Measurements from ENCODE around the gene SCFD1. TPM values are rescaled to one million over a fixed set of nuclear protein-coding genes. Genes with fewer than 3 reads are reported as not detected.

The SCFD1 gene
- total RNA-seq, 2 experiments from 2014 or later, result 52.6 to 56.5 TPM

- Mint-ChIP-seq H3K9me3 (no peaks in the 10 kb centered on the region), H3K27ac (no peak overlapping the region), H3K27me3 (peaks cover 2% of the 10 kb centered on the region), H3K4me1 (ENCODE audit: low read depth) (no peaks in the 10 kb centered on the region), H3K4me3 (no peak overlapping the region), H3K36me3 (no peaks in the 10 kb centered on the region)
- ChIA-PET CTCF (interaction anchor here (1.0 kb wide), 1 partner anchor 122 kb away, joined by 3 read pairs; no protein-coding TSS in a partner anchor), POLR2A (no interaction called here)
- intact Hi-C loops (cut with micrococcal nuclease), result no loop called here
- no peak for DNase-seq
Observed at GRCh38 chr14:30751646-30752416, 129.7 kb downstream of the SCFD1 start.

GRCh38 chr14:30753452-30753851 lies 131.3 kb downstream of the SCFD1 start:
- intact Hi-C loops (cut with micrococcal nuclease), result no loop called here
- Mint-ChIP-seq H3K4me3 (no peak overlapping the region), H3K27me3 (peaks cover 5% of the 10 kb centered on the region), H3K36me3 (no peaks in the 10 kb centered on the region), H3K9me3 (no peaks in the 10 kb centered on the region), H3K4me1 (ENCODE audit: low read depth) (no peaks in the 10 kb centered on the region), H3K27ac (no peak overlapping the region)
- DNase-seq, result no peak
- CTCF ChIA-PET, result no interaction called here
- POLR2A ChIA-PET, result no interaction called here

- ChIA-PET CTCF (interaction anchor here (0.7 kb wide), 1 partner anchor 10 kb away, joined by 3 read pairs; no protein-coding TSS in a partner anchor), POLR2A (no interaction called here)
- Mint-ChIP-seq H3K36me3 (no peaks in the 10 kb centered on the region), H3K9me3 (no peaks in the 10 kb centered on the region), H3K4me3 (no peak overlapping the region), H3K27me3 (peaks cover 5% of the 10 kb centered on the region), H3K27ac (no peak overlapping the region), H3K4me1 (ENCODE audit: low read depth) (no peaks in the 10 kb centered on the region)
- no peak for DNase-seq
- intact Hi-C loops (cut with micrococcal nuclease), result no loop called here
Observed at GRCh38 chr14:30754778-30755177, 132.7 kb downstream of the SCFD1 start.

- Mint-ChIP-seq H3K4me1 (ENCODE audit: low read depth) (no peaks in the 10 kb centered on the region), H3K9me3 (peaks cover under 1% of the 10 kb centered on the region), H3K27me3 (peaks cover 5% of the 10 kb centered on the region), H3K36me3 (no peaks in the 10 kb centered on the region), H3K4me3 (no peak overlapping the region), H3K27ac (no peak overlapping the region)
- no peak for DNase-seq
- POLR2A ChIA-PET, result no interaction called here
- CTCF ChIA-PET, result no interaction called here
- intact Hi-C loops (cut with micrococcal nuclease), result no loop called here
Observed at GRCh38 chr14:30756594-30756993, 134.5 kb downstream of the SCFD1 start.

GRCh38 chr14:30757082-30757481 lies 135.0 kb downstream of the SCFD1 start:
- no peaks in the 10 kb centered on the region for H3K4me1 Mint-ChIP-seq (ENCODE audit: low read depth)
- no peak overlapping the region for H3K4me3 Mint-ChIP-seq
- ChIA-PET POLR2A (no interaction called here), CTCF (no interaction called here)
- H3K27ac Mint-ChIP-seq, result no peak overlapping the region
- intact Hi-C loops (cut with micrococcal nuclease), result no loop called here
- H3K9me3 Mint-ChIP-seq, result peaks cover 5% of the 10 kb centered on the region
- H3K36me3 Mint-ChIP-seq, result no peaks in the 10 kb centered on the region
- DNase-seq, result no peak
- H3K27me3 Mint-ChIP-seq, result peaks cover 6% of the 10 kb centered on the region

GRCh38 chr14:30759172-30760125 lies 137.3 kb downstream of the SCFD1 start:
- intact Hi-C loops (cut with micrococcal nuclease), result no loop called here
- no peak for DNase-seq
- Mint-ChIP-seq H3K36me3 (peaks cover 4% of the 10 kb centered on the region), H3K4me1 (ENCODE audit: low read depth) (no peaks in the 10 kb centered on the region), H3K9me3 (peaks cover 26% of the 10 kb centered on the region), H3K27ac (no peak overlapping the region), H3K27me3 (peaks cover 7% of the 10 kb centered on the region), H3K4me3 (no peak overlapping the region)
- ChIA-PET POLR2A (no interaction called here), CTCF (interaction anchor here (0.5 kb wide), 1 partner anchor 619 kb away, joined by 3 read pairs; no protein-coding TSS in a partner anchor)

GRCh38 chr14:30763891-30764290 lies 141.8 kb downstream of the SCFD1 start:
- Mint-ChIP-seq H3K36me3 (peaks cover 4% of the 10 kb centered on the region), H3K27ac (no peak overlapping the region), H3K9me3 (peaks cover 26% of the 10 kb centered on the region), H3K4me3 (no peak overlapping the region), H3K27me3 (peaks cover 6% of the 10 kb centered on the region), H3K4me1 (ENCODE audit: low read depth) (no peaks in the 10 kb centered on the region)
- ChIA-PET POLR2A (no interaction called here), CTCF (interaction anchor here (0.6 kb wide), 1 partner anchor 41 kb away, joined by 3 read pairs; no protein-coding TSS in a partner anchor)
- no peak for DNase-seq
- intact Hi-C loops (cut with micrococcal nuclease), result no loop called here

GRCh38 chr14:30767624-30768023 lies 145.5 kb downstream of the SCFD1 start:
- Mint-ChIP-seq H3K4me3 (no peak overlapping the region), H3K4me1 (ENCODE audit: low read depth) (no peaks in the 10 kb centered on the region), H3K27me3 (peaks cover 16% of the 10 kb centered on the region), H3K27ac (no peak overlapping the region), H3K36me3 (peaks cover 4% of the 10 kb centered on the region), H3K9me3 (peaks cover 16% of the 10 kb centered on the region)
- no peak for DNase-seq
- ChIA-PET POLR2A (no interaction called here), CTCF (no interaction called here)
- intact Hi-C loops (cut with micrococcal nuclease), result no loop called here

GRCh38 chr14:30768791-30769190 lies 146.7 kb downstream of the SCFD1 start:
- no peak overlapping the region for H3K27ac Mint-ChIP-seq
- peaks cover 16% of the 10 kb centered on the region for H3K27me3 Mint-ChIP-seq
- no peak for DNase-seq
- no peaks in the 10 kb centered on the region for H3K4me1 Mint-ChIP-seq (ENCODE audit: low read depth)
- H3K9me3 Mint-ChIP-seq, result peaks cover 6% of the 10 kb centered on the region
- no peak overlapping the region for H3K4me3 Mint-ChIP-seq
- POLR2A ChIA-PET, result no interaction called here
- CTCF ChIA-PET, result no interaction called here
- H3K36me3 Mint-ChIP-seq, result peaks cover under 1% of the 10 kb centered on the region
- intact Hi-C loops (cut with micrococcal nuclease), result no loop called here

- Mint-ChIP-seq H3K27me3 (peaks cover 16% of the 10 kb centered on the region), H3K4me1 (ENCODE audit: low read depth) (no peaks in the 10 kb centered on the region), H3K27ac (no peak overlapping the region), H3K36me3 (no peaks in the 10 kb centered on the region), H3K9me3 (no peaks in the 10 kb centered on the region), H3K4me3 (no peak overlapping the region)
- POLR2A ChIA-PET, result no interaction called here
- CTCF ChIA-PET, result no interaction called here
- no peak for DNase-seq
- intact Hi-C loops (cut with micrococcal nuclease), result no loop called here
Observed at GRCh38 chr14:30770376-30770775, 148.3 kb downstream of the SCFD1 start.

- intact Hi-C loops (cut with micrococcal nuclease), result no loop called here
- ChIA-PET POLR2A (no interaction called here), CTCF (no interaction called here)
- Mint-ChIP-seq H3K9me3 (no peaks in the 10 kb centered on the region), H3K4me1 (ENCODE audit: low read depth) (no peaks in the 10 kb centered on the region), H3K27ac (no peak overlapping the region), H3K36me3 (no peaks in the 10 kb centered on the region), H3K4me3 (no peak overlapping the region), H3K27me3 (peaks cover 16% of the 10 kb centered on the region)
- DNase-seq, result no peak
Observed at GRCh38 chr14:30771595-30771994, 149.5 kb downstream of the SCFD1 start.

- ChIA-PET CTCF (no interaction called here), POLR2A (interaction anchor here (0.6 kb wide), 1 partner anchor 131 kb away, joined by 3 read pairs; no protein-coding TSS in a partner anchor)
- H3K4me1 Mint-ChIP-seq (ENCODE audit: low read depth), result no peaks in the 10 kb centered on the region
- no peak for DNase-seq
- intact Hi-C loops (cut with micrococcal nuclease), result no loop called here
- H3K9me3 Mint-ChIP-seq, result no peaks in the 10 kb centered on the region
- no peak overlapping the region for H3K4me3 Mint-ChIP-seq
- no peaks in the 10 kb centered on the region for H3K36me3 Mint-ChIP-seq
- peaks cover 6% of the 10 kb centered on the region for H3K27me3 Mint-ChIP-seq
- no peak overlapping the region for H3K27ac Mint-ChIP-seq
Observed at GRCh38 chr14:30779210-30779609, 157.1 kb downstream of the SCFD1 start.

Measured in activated CD4-positive, alpha-beta memory T cell treated with anti-CD3 and anti-CD28 coated beads for 36 hours (primary cell).